HCT116 (cell line): ENCODE data around the gene OBSCN.

ENCODE experiments used
- EGR1 ChIP-seq: IDR thresholded peaks from 2 replicates; pipeline ENCODE4 v1.6.1; 2012; ENCODE audit warnings: low read depth
- EZH2 ChIP-seq: fragments of 200-600 bp; sonication (generic); IDR thresholded peaks from 2 replicates; pipeline ENCODE4 v1.6.1; 2017; ENCODE audit warnings: antibody characterized with exemption, mixed run types
- EZH2phosphoT487 ChIP-seq: fragments of 200-600 bp; IDR thresholded peaks from 2 replicates; pipeline ENCODE4 v1.6.1; 2018; ENCODE audit warnings: antibody characterized with exemption, borderline replicate concordance
- FOSL1 ChIP-seq: IDR thresholded peaks from 2 replicates; pipeline ENCODE4 v1.6.1; 2012; ENCODE audit warnings: low read depth
- JUND ChIP-seq: IDR thresholded peaks from 2 replicates; pipeline ENCODE4 v1.6.1; 2012
- POLR2A ChIP-seq: IDR thresholded peaks from 2 replicates; pipeline ENCODE4 v1.7.0; 2011; ENCODE audit warnings: borderline replicate concordance; ENCODE audit not compliant: insufficient read depth, insufficient read length; ENCODE audit errors: extremely low read depth
- POLR2AphosphoS5 ChIP-seq: IDR thresholded peaks from 2 replicates; pipeline ENCODE4 v1.6.1; 2011; ENCODE audit warnings: mild to moderate bottlenecking, low read depth, low read length, moderate library complexity
- RAD21 ChIP-seq: IDR thresholded peaks from 2 replicates; pipeline ENCODE4 v1.6.1; 2012; ENCODE audit warnings: low read depth, mild to moderate bottlenecking
- SIN3A ChIP-seq: IDR thresholded peaks from 2 replicates; pipeline ENCODE4 v1.6.1; 2012; ENCODE audit warnings: low read depth
- TCF7L2 ChIP-seq: IDR thresholded peaks from 2 replicates; pipeline ENCODE4 v1.7.0; 2011; ENCODE audit warnings: borderline replicate concordance, inconsistent platforms; ENCODE audit not compliant: insufficient read depth, insufficient read length; ENCODE audit errors: extremely low read depth
- TF ChIP-seq, protein P1 (sequence below), 3 experiments: fragments of 200-600 bp in 1 of 3; sonication (generic) in 1 of 3; IDR thresholded peaks in 2 of 3; conservative IDR thresholded peaks in 1 of 3; 2 replicates each; pipeline ENCODE4 v1.5.1; 2012 to 2017; ENCODE audit warnings: low read depth in 2 of 3, low read length in 2 of 3, antibody characterized with exemption in 1 of 3, borderline replicate concordance in 1 of 3, control low read depth in 1 of 3, mild to moderate bottlenecking in 1 of 3, mixed read lengths in 1 of 3, mixed run types in 1 of 3, moderate library complexity in 1 of 3; ENCODE audit not compliant: insufficient read depth in 1 of 3
- TF ChIP-seq, protein P2 (sequence below): IDR thresholded peaks from 2 replicates; pipeline ENCODE4 v1.6.1; 2012; ENCODE audit warnings: low read depth
- TF ChIP-seq, protein P3 (sequence below): IDR thresholded peaks from 2 replicates; pipeline ENCODE4 v1.6.1; 2012

DNA sequence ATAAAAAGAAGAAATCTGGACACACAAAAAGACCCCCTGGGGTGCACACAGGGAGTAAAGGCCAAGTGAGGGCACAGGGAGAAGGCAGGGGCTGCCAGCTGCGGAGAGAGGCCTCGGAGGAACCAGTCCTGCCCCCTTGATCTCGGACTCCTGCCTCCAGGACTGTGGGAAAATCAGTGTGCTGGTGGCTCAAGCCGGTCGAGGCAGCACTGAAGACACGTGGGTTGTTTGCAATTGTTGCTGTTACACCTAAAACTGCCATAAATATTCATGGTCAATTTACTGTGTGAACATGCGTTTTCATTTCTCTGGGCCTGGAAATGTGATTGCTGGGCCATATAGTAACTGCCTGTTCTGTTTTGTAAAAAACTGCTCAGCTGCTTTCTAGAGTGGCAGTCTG is 23.7 kb upstream of the OBSCN start:
- TF ChIP-seq, protein P1, sequence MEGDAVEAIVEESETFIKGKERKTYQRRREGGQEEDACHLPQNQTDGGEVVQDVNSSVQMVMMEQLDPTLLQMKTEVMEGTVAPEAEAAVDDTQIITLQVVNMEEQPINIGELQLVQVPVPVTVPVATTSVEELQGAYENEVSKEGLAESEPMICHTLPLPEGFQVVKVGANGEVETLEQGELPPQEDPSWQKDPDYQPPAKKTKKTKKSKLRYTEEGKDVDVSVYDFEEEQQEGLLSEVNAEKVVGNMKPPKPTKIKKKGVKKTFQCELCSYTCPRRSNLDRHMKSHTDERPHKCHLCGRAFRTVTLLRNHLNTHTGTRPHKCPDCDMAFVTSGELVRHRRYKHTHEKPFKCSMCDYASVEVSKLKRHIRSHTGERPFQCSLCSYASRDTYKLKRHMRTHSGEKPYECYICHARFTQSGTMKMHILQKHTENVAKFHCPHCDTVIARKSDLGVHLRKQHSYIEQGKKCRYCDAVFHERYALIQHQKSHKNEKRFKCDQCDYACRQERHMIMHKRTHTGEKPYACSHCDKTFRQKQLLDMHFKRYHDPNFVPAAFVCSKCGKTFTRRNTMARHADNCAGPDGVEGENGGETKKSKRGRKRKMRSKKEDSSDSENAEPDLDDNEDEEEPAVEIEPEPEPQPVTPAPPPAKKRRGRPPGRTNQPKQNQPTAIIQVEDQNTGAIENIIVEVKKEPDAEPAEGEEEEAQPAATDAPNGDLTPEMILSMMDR (IDR thresholded peaks at IDR 0.05 in 2 of 3, conservative IDR thresholded peaks at IDR 0.05 in 1 of 3; ENCODE audit: borderline replicate concordance in 1 of 3, insufficient read depth in 1 of 3, low read depth in 2 of 3, low read length in 2 of 3), result no peak
- TF ChIP-seq POLR2A (no peak), POLR2AphosphoS5 (no peak), EZH2phosphoT487 (no peak), RAD21 (no peak), EGR1 (no peak), TCF7L2 (no peak), JUND (no peak), EZH2 (no peak), SIN3A (no peak), FOSL1 (no peak)
- TF ChIP-seq, protein P2, sequence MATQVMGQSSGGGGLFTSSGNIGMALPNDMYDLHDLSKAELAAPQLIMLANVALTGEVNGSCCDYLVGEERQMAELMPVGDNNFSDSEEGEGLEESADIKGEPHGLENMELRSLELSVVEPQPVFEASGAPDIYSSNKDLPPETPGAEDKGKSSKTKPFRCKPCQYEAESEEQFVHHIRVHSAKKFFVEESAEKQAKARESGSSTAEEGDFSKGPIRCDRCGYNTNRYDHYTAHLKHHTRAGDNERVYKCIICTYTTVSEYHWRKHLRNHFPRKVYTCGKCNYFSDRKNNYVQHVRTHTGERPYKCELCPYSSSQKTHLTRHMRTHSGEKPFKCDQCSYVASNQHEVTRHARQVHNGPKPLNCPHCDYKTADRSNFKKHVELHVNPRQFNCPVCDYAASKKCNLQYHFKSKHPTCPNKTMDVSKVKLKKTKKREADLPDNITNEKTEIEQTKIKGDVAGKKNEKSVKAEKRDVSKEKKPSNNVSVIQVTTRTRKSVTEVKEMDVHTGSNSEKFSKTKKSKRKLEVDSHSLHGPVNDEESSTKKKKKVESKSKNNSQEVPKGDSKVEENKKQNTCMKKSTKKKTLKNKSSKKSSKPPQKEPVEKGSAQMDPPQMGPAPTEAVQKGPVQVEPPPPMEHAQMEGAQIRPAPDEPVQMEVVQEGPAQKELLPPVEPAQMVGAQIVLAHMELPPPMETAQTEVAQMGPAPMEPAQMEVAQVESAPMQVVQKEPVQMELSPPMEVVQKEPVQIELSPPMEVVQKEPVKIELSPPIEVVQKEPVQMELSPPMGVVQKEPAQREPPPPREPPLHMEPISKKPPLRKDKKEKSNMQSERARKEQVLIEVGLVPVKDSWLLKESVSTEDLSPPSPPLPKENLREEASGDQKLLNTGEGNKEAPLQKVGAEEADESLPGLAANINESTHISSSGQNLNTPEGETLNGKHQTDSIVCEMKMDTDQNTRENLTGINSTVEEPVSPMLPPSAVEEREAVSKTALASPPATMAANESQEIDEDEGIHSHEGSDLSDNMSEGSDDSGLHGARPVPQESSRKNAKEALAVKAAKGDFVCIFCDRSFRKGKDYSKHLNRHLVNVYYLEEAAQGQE, result no peak
- TF ChIP-seq, protein P3, sequence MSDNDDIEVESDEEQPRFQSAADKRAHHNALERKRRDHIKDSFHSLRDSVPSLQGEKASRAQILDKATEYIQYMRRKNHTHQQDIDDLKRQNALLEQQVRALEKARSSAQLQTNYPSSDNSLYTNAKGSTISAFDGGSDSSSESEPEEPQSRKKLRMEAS, result no peak
